Measurements from ENCODE around the gene GPATCH4. TPM values are rescaled to one million over a fixed set of nuclear protein-coding genes. Genes with fewer than 3 reads are reported as not detected.

GPATCH4 gene
- total and polyA plus RNA-seq, 2 donors (not counting 1 experiment from before 2014, with no cell fraction given): 11.3 to 38.3 TPM

GRCh38 chr1:156640842-156641706, 39.8 kb upstream of the GPATCH4 start:
- intact Hi-C loops (cut with micrococcal nuclease): loop anchor here (2.0 kb wide), 1 partner anchor 16 kb away; no protein-coding TSS in a partner anchor
- Histone ChIP-seq H3K79me2 (ENCODE audit: control insufficient read depth, insufficient read depth, low read length) (no peaks in the 10 kb centered on the region), H3K4me2 (replicated peaks; ENCODE audit: low read depth, low read length, poor library complexity, severe bottlenecking) (peak overlapping the region; percentile 87), H3K36me3 (replicated peaks in 1 of 2; ENCODE audit: control extremely low read depth in 1 of 2, control insufficient read depth in 1 of 2, extremely low read depth in 1 of 2, insufficient read depth in 2 of 2, low read length in 1 of 2) (no peaks in the 10 kb centered on the region), H2AFZ (ENCODE audit: insufficient read depth, low read depth, low read length, poor library complexity, severe bottlenecking) (peak overlapping the region; percentile 54), H3K27ac (ENCODE audit: low read length in 2 of 2) (no peak overlapping the region), H3K4me3 (ENCODE audit: control extremely low read depth in 1 of 5, extremely low read depth in 1 of 5, insufficient read depth in 1 of 5, low read depth in 2 of 5, low read length in 4 of 5) (peak overlapping the region in 3 of 5 experiments; percentile 3 to 50 (median 33)), H3K27me3 (replicated peaks in 1 of 4; ENCODE audit: control extremely low read depth in 1 of 4, control insufficient read depth in 3 of 4, insufficient read depth in 4 of 4, low read length in 3 of 4) (peaks cover 0 to 79% (median 52%) of the 10 kb centered on the region in 4 experiments), H3K9ac (ENCODE audit: low read length) (peak overlapping the region; percentile 42), H3K4me1 (ENCODE audit: control insufficient read depth in 2 of 2, insufficient read depth in 2 of 2, low read length in 2 of 2) (peaks cover 24 to 28% of the 10 kb centered on the region in 2 donors), H3K9me3 (ENCODE audit: control extremely low read depth in 1 of 3, control insufficient read depth in 2 of 3, insufficient read depth in 1 of 3, low read length in 2 of 3) (peaks cover 0 to 6% (median 0%) of the 10 kb centered on the region in 3 donors), H4K20me1 (ENCODE audit: control insufficient read depth, insufficient read depth, low read length, poor library complexity, severe bottlenecking) (no peaks in the 10 kb centered on the region)
- ChIA-PET CTCF (interaction anchor here (1.0 to 4.6 kb wide), 4 partner anchors 15 to 249 kb away, joined by 3 to 29 read pairs (median 3); no protein-coding TSS in a partner anchor), POLR2A (no interaction called here)
- ATAC-seq (ENCODE audit: low read depth) (no peak), DNase-seq (no peak)
- Mint-ChIP-seq H3K9me3 (ENCODE audit: insufficient read depth) (no peaks in the 10 kb centered on the region), H3K4me1 (peaks cover 23% of the 10 kb centered on the region), H3K27ac (no peak overlapping the region), H3K4me3 (peak overlapping the region; percentile 80), H3K27me3 (peaks cover 80% of the 10 kb centered on the region)
- 54% methylated on average over 4 of the region's 6 CpGs for WGBS (ENCODE audit: insufficient coverage)
- no peak for TF ChIP-seq EZH2 (IDR thresholded peaks at IDR 0.05; ENCODE audit: borderline replicate concordance, insufficient read depth, low read depth, low read length, poor library complexity, severe bottlenecking)
- TF ChIP-seq CTCF (IDR thresholded peaks at IDR 0.05): no peak
